ENCODE results near the gene NAT10.

GRCh38 chr11:34162493-34162820 is 57.0 kb downstream of the NAT10 start:
- no peak for TF ChIP-seq CSDC2 (CRISPR knock-in tag; IDR thresholded peaks at IDR 0.05)
- TF ChIP-seq ZFP3 (CRISPR knock-in tag; IDR thresholded peaks at IDR 0.05) = no peak
- no peak for TF ChIP-seq ZC3H10 (CRISPR knock-in tag; IDR thresholded peaks at IDR 0.05)
- no peak for TF ChIP-seq BACH2 (CRISPR knock-in tag; IDR thresholded peaks at IDR 0.05; ENCODE audit: borderline replicate concordance)
- no peak for TF ChIP-seq PATZ1 (CRISPR knock-in tag; IDR thresholded peaks at IDR 0.05; ENCODE audit: borderline replicate concordance)
- TF ChIP-seq, protein P1, sequence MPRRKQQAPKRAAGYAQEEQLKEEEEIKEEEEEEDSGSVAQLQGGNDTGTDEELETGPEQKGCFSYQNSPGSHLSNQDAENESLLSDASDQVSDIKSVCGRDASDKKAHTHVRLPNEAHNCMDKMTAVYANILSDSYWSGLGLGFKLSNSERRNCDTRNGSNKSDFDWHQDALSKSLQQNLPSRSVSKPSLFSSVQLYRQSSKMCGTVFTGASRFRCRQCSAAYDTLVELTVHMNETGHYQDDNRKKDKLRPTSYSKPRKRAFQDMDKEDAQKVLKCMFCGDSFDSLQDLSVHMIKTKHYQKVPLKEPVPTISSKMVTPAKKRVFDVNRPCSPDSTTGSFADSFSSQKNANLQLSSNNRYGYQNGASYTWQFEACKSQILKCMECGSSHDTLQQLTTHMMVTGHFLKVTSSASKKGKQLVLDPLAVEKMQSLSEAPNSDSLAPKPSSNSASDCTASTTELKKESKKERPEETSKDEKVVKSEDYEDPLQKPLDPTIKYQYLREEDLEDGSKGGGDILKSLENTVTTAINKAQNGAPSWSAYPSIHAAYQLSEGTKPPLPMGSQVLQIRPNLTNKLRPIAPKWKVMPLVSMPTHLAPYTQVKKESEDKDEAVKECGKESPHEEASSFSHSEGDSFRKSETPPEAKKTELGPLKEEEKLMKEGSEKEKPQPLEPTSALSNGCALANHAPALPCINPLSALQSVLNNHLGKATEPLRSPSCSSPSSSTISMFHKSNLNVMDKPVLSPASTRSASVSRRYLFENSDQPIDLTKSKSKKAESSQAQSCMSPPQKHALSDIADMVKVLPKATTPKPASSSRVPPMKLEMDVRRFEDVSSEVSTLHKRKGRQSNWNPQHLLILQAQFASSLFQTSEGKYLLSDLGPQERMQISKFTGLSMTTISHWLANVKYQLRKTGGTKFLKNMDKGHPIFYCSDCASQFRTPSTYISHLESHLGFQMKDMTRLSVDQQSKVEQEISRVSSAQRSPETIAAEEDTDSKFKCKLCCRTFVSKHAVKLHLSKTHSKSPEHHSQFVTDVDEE (CRISPR knock-in tag; IDR thresholded peaks at IDR 0.05) = no peak
- TF ChIP-seq ESRRG (CRISPR knock-in tag; IDR thresholded peaks at IDR 0.05) = no peak
- TF ChIP-seq TOX (CRISPR knock-in tag; IDR thresholded peaks at IDR 0.05; ENCODE audit: borderline replicate concordance) = no peak
- no peak for TF ChIP-seq ARNTL (CRISPR knock-in tag; IDR thresholded peaks at IDR 0.05; ENCODE audit: borderline replicate concordance, low read depth)
- TF ChIP-seq RARB (CRISPR knock-in tag; IDR thresholded peaks at IDR 0.05) = no peak
